ENCODE results near the gene P2RY2.
"Not testable (repeated sequence)": the region's sequence is repeated elsewhere in the genome, so short reads cannot be mapped to it uniquely, and the experiment has no call there.

Gene P2RY2

DNA sequence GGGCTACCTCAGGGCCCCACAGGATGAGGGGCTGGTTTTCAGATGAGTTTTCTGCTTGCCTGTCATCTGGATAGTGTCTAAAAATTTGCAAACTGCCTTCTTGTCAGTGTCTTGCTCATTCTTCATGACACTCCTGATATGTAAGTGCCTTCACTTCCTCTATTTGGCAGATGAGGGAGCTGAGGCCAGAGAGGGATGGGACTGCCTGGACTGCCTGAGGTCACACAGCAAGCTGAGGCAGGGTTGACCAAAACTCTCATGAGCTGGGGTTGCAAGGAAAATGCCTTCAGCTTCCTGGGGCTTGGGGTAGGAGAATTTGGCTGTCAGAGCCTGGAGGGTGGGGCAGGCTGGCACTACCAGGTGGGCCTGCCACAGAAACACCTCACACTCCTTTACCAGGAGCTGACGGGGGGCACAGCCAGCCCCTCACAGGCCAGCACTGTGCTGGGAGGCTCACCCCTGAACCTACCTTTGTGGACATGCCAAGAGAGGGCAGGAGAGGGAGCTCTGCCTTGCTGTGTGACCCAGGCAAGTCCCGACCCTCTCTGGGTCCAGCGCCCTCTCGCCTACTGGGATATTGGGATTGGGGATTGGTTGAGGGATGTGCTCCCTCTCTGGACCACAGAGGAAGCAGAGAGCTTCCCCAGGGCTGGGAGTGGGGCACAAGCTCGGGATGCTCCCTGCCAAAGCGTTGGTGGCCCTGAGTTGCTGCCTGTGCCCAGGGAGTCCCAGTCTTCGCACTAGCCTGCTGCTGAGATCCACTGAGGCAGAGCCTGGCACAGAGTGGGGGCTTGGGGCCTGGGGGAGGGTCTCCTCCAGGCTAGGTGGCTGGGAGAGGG lies 52.2 kb downstream of the P2RY2 start:
- DNase-seq, result no peak

DNA sequence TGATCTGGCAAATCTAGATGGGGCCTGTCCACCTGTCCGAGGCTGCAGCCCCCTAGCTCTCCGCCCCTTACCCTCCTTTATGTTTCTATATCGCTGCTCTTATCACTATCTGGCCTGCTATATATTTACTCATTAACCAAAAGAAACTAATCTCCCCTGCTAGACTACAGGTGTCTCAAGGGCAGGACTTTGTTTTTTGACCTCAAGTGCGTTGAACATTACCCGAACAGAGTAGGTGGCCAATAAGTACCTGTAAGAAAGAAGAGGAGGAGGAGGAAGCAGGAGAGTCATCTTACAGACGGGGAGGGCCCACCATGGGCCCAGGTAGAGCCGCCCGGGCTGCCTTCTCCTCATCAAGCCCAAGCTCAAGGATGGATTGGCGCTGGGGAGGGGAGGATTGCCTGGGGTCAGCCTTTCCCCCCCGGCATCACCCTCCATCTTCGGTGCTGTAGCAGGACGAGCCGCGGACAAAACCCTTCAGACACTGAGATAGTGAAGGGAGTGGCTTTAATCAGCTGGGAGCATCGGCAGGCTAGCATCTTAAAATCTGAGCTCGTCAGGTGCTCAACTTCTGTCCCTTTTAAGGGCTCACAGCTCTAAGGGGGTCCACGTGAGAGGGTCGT lies 52.9 kb downstream of the P2RY2 start:
- DNase-seq, result no peak

DNA sequence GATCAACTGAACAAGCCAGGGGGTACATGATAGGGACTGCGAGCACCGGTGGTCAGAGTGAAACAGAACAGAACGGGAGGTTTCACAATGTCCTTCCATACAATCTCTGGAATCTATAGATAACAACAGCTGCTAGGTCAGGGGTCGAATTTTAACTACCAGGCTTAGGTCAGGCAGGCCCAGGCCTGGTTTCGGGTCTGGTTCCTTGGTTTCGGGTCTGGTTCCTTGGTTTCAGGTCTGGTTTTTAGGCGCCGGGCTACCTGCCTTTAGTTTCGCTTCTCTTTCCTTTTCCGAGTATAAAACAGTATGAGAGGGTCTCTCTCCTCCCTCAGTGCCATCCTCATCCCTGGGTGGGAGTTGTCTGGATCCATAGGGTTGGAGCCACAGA lies 53.4 kb downstream of the P2RY2 start:
- not testable (repeated sequence) for DNase-seq

DNA sequence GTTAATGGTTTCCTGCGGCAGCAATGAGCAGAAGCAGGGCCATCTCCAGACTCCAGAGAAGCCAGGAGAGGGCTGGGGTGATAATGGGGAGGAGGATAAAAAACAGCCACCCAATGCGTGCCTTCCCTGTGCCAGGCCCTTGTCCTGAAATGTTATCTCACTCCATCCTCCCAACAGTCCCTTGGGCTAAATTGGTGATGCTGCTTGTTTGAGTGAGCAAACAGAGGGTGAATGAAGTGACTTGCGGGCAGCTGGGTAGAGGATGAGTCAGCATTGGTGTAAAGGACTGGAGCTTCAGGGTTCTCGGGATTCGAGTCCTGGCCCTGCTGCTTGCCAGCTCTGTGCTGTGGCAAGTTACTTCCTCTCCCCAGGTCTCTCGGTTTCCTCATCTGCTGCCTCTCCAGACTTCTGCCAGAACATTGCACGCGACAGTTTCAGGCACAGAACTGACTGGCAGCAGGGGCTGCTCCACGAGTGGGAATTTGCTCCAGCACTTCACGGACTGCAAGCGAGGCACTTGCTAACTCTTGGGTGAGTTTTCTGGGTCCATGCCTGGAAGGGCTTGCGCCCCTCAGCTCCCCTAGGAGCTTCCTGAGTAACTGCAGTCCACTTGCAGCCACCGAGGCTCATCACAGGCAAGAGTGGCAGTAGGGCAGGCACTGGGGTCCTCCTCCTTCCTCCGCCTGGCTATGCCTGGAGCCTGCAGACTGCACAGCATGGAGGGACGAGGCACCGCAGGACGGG lies 54.0 kb downstream of the P2RY2 start, which contains the start of gene P2RY6:
TSS of gene P2RY6 (plus strand) at position 403 of the 744 bp plus-strand sequence. CDS start 24,181 bp downstream, outside the sequence.
- DNase-seq, result no peak

DNA sequence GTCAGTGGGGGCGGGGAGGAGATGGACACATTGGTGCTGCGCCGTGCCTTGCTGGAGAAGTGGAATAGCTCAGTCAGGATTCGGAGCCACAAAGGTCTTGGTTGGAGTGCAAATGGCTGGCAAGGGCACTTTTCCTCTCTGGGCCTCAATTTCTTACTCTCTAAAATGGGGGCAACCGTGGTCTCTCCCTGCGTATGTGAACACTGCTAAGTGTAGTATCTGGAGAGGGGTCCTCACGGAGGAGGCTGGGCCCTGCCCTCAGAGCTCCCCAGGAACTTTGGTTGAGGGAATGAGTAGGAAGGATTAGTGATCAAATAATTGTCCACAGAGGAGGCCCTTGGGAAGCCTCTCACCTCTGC lies 54.6 kb downstream of the P2RY2 start:
- no peak for DNase-seq

DNA sequence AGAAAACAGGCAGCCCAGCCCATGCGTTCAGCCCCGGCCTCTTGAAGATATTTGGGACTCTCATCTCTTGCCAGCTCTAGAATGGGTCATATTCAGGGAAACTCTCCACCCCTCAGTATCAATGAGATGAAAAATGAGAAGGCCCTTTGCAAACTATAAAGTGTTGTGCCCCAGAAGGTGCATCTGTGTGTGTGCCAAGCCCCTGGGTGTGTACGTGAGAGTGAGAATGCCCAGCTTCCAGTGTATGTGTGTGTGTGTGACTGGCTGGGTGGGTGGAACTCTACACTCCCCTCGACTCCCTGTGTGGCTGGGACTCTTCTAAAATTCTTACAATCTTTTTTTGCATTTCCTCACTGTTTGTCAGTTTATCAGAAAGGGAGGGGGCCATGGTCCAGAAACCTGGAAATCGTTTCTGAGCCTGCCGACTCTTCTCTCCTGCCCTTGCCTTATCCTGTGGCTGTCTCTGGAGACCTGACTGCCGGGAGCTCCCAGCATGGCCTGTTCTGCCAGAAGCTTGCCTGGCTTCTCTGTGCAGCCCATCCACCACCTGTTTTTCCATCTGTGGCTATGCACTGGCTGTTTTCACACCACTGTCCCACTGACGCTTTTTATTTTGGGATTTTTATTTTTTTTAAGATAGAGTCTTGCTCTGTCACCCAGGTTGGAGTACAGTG lies 55.3 kb downstream of the P2RY2 start:
- DNase-seq, result no peak

DNA sequence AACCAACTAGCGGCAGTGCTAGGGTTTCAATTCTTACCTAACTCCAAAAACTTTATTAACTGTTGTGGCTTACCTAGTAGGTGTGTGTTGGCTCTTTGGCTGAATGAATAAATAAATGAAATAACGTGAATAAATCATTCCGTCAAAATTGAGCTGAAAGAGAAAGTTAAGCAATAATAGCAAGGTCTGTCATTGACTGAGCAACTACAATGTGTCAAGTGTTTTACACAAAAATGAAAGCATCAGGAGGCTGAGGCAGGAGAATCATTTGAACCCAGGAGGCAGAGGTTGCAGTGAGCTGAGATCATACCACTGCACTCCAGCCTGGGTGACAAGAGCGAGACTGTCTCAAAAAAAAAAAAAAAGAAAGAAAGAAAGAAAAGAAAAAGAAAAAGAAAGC lies 56.1 kb downstream of the P2RY2 start:
- not testable (repeated sequence) for DNase-seq

DNA sequence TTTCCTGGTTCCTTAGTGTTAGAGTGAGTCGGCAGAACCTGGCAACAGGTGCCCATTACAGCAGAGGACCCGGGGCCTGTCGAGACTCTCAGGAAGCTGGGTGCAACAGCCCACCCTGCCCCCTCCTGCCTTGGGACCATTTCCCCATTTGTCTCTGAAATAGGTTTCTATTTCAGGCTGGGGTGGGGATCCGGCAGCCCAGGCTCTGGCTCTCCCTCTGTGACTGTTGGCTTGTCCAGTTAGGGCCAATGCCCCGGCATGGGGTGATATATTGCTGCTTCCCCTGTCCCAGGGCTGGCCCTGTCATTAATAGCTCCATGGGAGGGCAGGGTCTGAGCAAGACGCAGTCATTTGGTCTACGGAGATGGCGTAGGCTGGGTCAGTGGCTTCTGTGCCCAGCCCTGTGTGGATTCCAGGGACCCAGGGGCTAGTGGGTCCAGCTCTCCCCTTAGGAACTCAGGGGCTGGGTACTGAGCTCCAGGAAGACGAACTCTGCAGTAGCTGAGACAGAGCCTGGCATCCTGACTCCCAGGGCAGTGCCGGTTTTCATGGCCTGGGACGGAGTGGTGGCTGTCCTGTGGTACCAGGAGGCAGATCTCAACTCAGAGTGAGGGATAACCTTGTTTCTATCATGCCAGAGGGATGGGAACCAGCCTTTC lies 56.8 kb downstream of the P2RY2 start:
- no peak for DNase-seq

DNA sequence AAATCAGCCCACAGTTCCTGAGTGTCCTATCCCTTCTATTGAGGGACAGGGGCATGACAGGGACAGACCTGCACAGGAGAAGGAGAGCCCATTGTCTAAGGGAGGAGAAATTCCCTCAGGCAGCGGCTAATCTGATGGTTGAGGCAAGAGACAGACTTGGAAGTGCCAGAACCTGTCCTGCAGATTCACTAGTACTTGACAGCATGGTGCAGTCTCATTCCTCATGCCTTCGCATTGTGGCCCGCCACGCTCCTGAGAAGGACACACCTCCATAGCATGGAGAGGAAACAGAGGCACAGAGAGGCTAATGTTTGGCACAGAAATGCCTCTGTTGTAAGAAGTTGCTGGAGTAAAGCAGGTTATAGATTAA lies 57.3 kb downstream of the P2RY2 start:
- no peak for DNase-seq

DNA sequence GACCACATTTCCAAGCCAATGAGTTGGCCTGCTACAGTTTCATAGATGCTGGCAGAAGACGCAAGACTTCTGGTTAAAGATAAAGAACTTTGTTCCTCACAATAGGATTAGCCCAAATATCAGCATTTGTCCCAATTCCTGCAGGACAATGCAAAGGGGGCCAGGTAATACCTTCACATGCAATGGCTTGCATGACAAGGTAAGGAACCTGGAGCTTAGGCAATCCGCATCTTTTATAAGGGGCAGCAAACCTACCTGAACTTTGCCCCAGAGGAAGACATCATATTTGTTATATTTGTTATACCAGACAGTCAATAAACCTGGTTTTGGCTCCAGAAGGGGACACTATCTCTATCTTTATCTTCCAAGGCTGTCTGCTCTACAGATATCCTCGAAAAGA lies 59.4 kb downstream of the P2RY2 start:
- DNase-seq, result no peak

DNA sequence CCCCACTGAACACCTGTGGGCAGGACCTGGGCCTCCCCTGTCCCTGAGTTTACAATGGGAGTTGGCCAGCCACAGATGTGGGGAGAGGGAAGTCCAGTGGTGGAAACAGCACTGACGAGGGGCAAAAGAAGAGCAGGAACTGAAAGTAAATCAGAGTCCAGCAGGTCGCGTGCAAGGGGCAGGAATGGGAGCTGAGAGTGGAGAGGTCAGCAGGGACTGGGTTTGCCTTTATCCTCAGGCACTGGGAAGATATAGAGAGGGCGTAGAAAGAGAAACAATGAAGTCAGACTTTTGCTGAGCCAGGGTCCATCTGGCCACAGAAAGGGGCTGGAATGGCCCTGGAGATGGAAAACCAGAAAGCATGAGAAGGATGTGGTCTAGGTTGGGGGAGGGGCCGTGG lies 62.5 kb downstream of the P2RY2 start:
- DNase-seq, result no peak

DNA sequence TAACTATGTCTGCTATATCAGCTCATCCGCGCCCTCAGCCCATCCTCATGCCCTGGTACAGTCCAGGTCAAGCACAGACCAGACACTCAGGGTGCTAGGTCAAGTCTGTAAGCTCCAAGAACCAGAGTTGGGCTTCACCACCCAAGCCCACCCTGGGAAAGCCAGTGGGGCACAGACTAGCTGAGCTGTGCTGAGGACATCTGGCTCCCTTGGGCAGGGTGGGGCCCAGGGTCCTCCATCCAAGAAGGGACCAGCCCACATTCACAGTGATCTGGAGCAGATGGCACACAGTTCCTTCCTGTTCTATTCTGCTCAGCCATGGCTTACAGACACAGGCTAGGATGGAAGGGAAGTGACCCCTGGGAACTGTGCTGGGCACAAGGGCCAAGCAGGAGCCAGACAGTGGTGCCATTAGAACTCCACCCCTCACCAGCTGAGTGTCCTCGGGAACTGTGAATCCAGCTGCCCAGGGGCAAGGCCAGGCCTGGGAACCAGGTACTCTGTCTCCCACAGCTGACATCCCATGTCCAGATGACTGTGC lies 63.2 kb downstream of the P2RY2 start:
- no peak for DNase-seq

DNA sequence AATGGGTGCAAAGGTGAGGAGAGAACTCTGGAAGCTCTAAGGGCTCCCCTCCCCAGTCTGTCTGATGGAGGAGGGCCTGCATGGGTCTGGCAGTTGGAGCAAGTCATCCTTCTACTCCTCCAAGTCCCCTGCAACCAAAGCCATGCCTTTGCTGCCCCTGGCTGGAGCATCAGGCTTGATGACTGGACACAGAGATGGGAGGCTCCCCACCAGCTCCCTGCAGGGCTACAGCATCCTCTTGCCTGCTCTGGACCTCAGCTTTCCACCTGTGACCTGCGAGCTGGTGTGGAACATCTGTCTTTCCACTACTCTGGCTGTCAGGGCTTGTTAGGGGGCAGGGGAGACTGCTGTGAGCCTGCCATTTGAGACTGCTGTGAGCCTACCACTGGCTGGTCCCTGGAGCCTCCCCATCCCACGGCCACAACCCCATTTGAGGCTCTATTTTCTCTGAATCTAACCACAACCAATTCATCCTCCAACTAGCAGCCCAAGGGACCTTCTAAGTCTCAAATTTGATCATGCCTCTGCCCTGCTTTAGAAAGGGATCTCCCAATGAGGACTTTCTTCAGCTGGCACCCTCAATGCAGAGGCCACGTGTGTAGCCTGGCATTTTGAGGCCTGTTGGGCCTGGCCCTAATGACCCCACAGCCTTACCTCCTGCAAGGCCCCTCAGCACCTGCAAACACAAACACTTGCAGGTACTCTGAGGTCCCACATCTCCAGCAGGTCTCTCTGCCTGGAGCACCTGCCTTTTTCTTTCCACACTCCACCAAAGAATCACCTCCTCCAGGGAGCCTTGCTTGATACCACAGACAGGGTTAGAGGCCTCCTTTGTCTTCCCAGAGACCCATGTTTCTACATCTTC lies 63.9 kb downstream of the P2RY2 start:
- no peak for DNase-seq

DNA sequence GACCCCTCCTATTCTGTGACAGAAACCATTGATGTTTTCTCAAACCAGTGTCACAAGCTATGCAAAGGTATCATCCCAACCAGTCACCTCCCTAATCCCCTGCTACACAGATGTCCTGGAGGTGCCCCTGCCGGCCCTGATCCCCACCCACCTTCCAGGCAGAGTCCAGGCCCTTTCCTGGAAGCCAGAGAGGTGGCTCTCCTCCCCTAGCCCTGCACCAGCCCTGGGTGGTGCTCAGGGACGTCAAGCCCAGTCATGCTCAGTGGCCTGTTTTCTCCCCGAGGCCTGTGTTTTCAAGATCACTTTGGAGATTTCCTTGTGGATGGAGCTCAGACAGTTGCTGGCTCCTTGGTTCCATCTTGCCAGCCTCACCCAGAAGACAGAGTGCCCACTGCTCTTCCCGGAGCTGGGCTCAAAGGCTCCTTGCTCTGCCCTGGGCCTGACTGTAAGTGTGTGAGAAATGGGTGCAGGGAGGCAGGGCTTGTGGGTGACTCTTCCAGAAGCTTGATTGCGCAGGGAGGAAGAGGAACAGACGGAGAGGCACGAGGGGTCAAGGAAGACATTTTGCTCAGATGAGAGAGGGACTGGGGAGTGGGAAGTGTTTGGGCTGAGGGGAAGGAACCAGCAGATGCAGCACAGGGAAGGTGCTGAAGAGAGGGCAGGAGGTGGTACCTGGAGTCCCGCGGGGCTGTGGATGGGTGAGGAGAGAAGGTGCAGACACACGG lies 65.4 kb downstream of the P2RY2 start:
- DNase-seq, result no peak

DNA sequence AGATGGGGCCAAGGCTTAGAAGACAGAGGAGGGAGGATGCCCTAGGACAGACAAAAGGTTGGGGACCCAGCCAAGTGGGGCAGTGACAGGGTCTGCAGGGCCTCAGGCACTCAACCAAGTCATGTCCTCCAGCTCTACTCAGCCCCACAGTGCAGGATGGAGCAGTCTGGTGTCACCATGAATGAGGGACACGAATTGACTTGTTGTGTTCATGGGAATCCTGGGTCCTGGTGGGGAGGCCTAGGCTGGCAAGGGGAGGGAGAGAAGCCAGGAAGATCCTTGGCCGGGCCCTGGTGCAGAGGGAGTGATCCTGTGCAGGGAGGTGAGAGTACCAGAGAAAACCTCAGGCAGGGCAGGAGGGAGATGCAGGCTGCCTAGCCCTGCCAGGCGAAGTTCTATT lies 66.0 kb downstream of the P2RY2 start:
- DNase-seq, result no peak

DNA sequence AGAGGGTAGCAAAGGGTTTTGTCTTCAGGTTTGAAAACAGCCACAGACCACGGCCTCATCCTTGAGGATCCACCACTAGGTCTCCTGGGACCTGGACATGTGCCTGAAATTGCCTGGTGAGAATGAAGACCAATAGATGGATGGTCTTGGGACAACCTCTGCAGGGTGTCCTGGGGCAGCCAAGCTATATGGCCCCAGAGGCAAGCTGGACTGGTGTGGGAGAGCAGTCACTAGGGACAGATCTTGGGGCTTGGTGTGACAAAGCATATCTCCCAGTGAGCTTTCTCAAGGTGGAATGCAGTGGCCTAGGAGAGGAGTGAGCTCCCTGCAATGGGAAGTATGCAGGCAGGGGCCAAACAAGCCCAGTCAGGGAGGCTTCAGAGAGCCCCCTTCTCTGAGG lies 67.6 kb downstream of the P2RY2 start:
- no peak for DNase-seq
